Uterus (tissue), 2 donors: ENCODE data around the gene PLA2G4F.

ENCODE experiments used
- POLR2A ChIP-seq, 2 donors: fragments of 450-650 bp; IDR thresholded peaks; one replicate each; pipeline ENCODE4 v1.6.1; 2016; ENCODE audit warnings: antibody characterized with exemption in 2 of 2, mild to moderate bottlenecking in 1 of 2, moderate library complexity in 1 of 2
- TF ChIP-seq, protein P1 (sequence below), 4 experiments: fragments of 200-600 bp in 2 of 4; fragments of 450-650 bp in 2 of 4; sonication (generic) in 2 of 4; IDR thresholded peaks; one replicate each; pipeline ENCODE4 v1.5.1; 2016 to 2019; ENCODE audit warnings: antibody characterized with exemption in 4 of 4, mild to moderate bottlenecking in 2 of 4, moderate library complexity in 1 of 4

DNA sequence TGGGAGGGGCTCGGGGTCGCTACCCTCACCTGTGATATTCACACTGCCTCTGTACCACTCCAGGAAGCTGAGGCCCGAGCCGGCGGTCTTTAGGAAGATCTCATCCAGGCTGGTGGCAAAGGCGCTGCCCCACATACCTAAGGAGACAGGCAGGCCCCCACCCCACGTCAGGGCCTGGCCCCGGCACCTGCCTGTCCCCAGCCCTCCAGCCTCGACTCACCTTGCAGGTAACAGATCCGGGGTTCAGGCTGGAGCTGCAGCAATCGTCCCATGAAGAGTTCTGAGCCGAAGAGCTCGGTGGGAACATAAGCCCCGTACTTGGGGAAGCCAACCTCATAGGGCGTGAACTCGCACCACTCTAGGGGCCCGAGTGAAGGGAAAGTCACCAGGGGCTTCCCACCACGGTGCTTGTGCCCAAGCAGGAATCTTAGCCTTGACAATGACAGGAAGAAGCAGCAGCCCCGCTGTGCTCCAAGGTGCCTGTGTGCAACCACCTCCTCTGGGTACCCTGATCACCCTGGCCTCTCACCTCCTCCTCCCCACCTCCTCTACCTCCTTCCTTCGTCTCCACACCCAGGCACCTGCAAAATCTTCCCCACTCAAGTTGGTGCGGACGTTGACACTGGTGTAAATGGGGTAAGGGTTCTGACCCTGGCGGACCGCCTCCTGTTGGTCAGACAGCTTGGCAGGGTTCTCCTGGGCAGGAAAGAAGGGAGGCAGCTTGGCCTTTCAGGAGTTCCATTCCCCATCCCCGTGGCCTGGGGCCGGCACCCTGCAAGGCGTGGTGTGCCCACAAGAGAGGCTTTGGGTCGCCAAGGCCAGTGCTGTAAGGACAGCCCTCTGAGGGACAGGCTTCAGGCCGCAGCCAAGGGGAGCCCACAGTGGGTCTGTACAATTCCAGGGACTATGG, 10.6 kb downstream of the PLA2G4F start:
- TF ChIP-seq, protein P1, sequence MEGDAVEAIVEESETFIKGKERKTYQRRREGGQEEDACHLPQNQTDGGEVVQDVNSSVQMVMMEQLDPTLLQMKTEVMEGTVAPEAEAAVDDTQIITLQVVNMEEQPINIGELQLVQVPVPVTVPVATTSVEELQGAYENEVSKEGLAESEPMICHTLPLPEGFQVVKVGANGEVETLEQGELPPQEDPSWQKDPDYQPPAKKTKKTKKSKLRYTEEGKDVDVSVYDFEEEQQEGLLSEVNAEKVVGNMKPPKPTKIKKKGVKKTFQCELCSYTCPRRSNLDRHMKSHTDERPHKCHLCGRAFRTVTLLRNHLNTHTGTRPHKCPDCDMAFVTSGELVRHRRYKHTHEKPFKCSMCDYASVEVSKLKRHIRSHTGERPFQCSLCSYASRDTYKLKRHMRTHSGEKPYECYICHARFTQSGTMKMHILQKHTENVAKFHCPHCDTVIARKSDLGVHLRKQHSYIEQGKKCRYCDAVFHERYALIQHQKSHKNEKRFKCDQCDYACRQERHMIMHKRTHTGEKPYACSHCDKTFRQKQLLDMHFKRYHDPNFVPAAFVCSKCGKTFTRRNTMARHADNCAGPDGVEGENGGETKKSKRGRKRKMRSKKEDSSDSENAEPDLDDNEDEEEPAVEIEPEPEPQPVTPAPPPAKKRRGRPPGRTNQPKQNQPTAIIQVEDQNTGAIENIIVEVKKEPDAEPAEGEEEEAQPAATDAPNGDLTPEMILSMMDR (IDR thresholded peaks at IDR 0.05): no peak
- TF ChIP-seq POLR2A (IDR thresholded peaks at IDR 0.05): no peak
